ENCODE results near the gene RAB37. TPM values are rescaled to one million over a fixed set of nuclear protein-coding genes. Genes with fewer than 3 reads are reported as not detected.

RAB37 gene
- total RNA-seq, 1 experiment from 2014 or later, result 1.5 TPM

- no peak for TF ChIP-seq POLR2AphosphoS5 (IDR thresholded peaks at IDR 0.05; ENCODE audit: low read depth, low read length)
- TF ChIP-seq SIN3A (IDR thresholded peaks at IDR 0.05; ENCODE audit: borderline replicate concordance, insufficient read depth, low read depth, low read length), result no peak
- TF ChIP-seq REST (IDR thresholded peaks at IDR 0.05; ENCODE audit: insufficient read depth in 1 of 2, low read depth in 2 of 2, low read length in 1 of 2), result no peak
- no peak for TF ChIP-seq TCF7L2 (IDR thresholded peaks at IDR 0.05; ENCODE audit: low read depth, low read length)
- no peak for TF ChIP-seq CTCF (IDR thresholded peaks at IDR 0.05)
- no peaks in the 10 kb centered on the region for H3K9me3 ChIP-seq (ENCODE audit: control insufficient read depth, insufficient read depth, low read depth, low read length)
- ATAC-seq, result no peak
- ChIA-PET CTCF (no interaction called here), POLR2A (no interaction called here)
- no peaks in the 10 kb centered on the region for H3K4me1 ChIP-seq (ENCODE audit: control insufficient read depth, insufficient read depth, low read length)
- no peak for DNase-seq (ENCODE audit: low read depth, low spot score)
- H3K27ac ChIP-seq (ENCODE audit: low read length), result no peak overlapping the region
- H3K36me3 ChIP-seq (ENCODE audit: control insufficient read depth, insufficient read depth, low read length), result no peaks in the 10 kb centered on the region
- intact Hi-C loops (cut with micrococcal nuclease; ENCODE audit: unreplicated experiment), result no loop called here
- H3K27me3 ChIP-seq (ENCODE audit: control insufficient read depth, insufficient read depth, low read length), result peaks cover 10% of the 10 kb centered on the region
- in situ Hi-C loops (cut with HindIII; ENCODE audit: low pct_unique_long_range_greater_than_20kb, low sequenced_read_pairs), result no loop called here
- H3K4me3 ChIP-seq (ENCODE audit: low read depth in 2 of 2, low read length in 2 of 2), result no peak overlapping the region
- no TSS peak for BruUV-seq (replicated peaks)
These were observed 43.0 kb upstream of the RAB37 start for GRCh38 chr17:74694081-74694480.

- POLR2A ChIA-PET, result interaction anchor here (0.5 kb wide), 1 partner anchor 1864 kb away, joined by 3 read pairs; no protein-coding TSS in a partner anchor
- intact Hi-C loops (cut with micrococcal nuclease; ENCODE audit: unreplicated experiment), result no loop called here
- ATAC-seq (no peak), DNase-seq (ENCODE audit: low read depth, low spot score) (no peak)
- BruUV-seq (replicated peaks), result no TSS peak
- TF ChIP-seq CTCF (IDR thresholded peaks at IDR 0.05) (no peak), REST (IDR thresholded peaks at IDR 0.05; ENCODE audit: insufficient read depth in 1 of 2, low read depth in 2 of 2, low read length in 1 of 2) (no peak), TCF7L2 (IDR thresholded peaks at IDR 0.05; ENCODE audit: low read depth, low read length) (no peak)
- Histone ChIP-seq H3K4me1 (ENCODE audit: control insufficient read depth, insufficient read depth, low read length) (no peaks in the 10 kb centered on the region), H3K27me3 (ENCODE audit: control insufficient read depth, insufficient read depth, low read length) (peaks cover 10% of the 10 kb centered on the region), H3K9me3 (ENCODE audit: control insufficient read depth, insufficient read depth, low read depth, low read length) (no peaks in the 10 kb centered on the region), H3K4me3 (ENCODE audit: low read depth in 2 of 2, low read length in 2 of 2) (no peak overlapping the region), H3K27ac (ENCODE audit: low read length) (no peak overlapping the region), H3K36me3 (ENCODE audit: control insufficient read depth, insufficient read depth, low read length) (no peaks in the 10 kb centered on the region)
- in situ Hi-C loops (cut with HindIII; ENCODE audit: low pct_unique_long_range_greater_than_20kb, low sequenced_read_pairs), result no loop called here
- CTCF ChIA-PET, result interaction anchor here (0.7 to 1.1 kb wide), 2 partner anchors 41 to 43 kb away, joined by 3 read pairs; no protein-coding TSS in a partner anchor
These were observed 41.4 kb upstream of the RAB37 start for GRCh38 chr17:74695629-74696028.
